ENCODE results near the gene FURIN. TPM values are rescaled to one million over a fixed set of nuclear protein-coding genes. Genes with fewer than 3 reads are reported as not detected.

The FURIN gene
- total RNA-seq, 1 experiment from 2014 or later = 62.0 TPM

- no peak for DNase-seq (ENCODE audit: low read depth, low spot score)
- H3K36me3 ChIP-seq (ENCODE audit: control insufficient read depth, insufficient read depth, low read length) = 0 out of 2 replicates have a peak, but pooled peaks cover 5% of the 10 kb centered on the region
- H3K27ac ChIP-seq (ENCODE audit: low read length) = no peak overlapping the region
- no TSS peak for BruUV-seq (replicated peaks)
- no peak for ATAC-seq
- intact Hi-C loops (cut with micrococcal nuclease; ENCODE audit: unreplicated experiment) = no loop called here
- in situ Hi-C loops (cut with HindIII; ENCODE audit: low pct_unique_long_range_greater_than_20kb, low sequenced_read_pairs) = no loop called here
- ChIA-PET POLR2A (no interaction called here), CTCF (no interaction called here)
- H3K4me1 ChIP-seq (ENCODE audit: control insufficient read depth, insufficient read depth, low read length) = peaks cover 12% of the 10 kb centered on the region
- H3K27me3 ChIP-seq (ENCODE audit: control insufficient read depth, insufficient read depth, low read length) = no peaks in the 10 kb centered on the region
- H3K4me3 ChIP-seq (ENCODE audit: low read depth in 2 of 2, low read length in 2 of 2) = no peak overlapping the region
- H3K9me3 ChIP-seq (ENCODE audit: control insufficient read depth, insufficient read depth, low read depth, low read length) = no peaks in the 10 kb centered on the region
- TF ChIP-seq POLR2AphosphoS5 (IDR thresholded peaks at IDR 0.05; ENCODE audit: low read depth, low read length) (no peak), SIN3A (IDR thresholded peaks at IDR 0.05; ENCODE audit: borderline replicate concordance, insufficient read depth, low read depth, low read length) (no peak), REST (IDR thresholded peaks at IDR 0.05; ENCODE audit: insufficient read depth in 1 of 2, low read depth in 2 of 2, low read length in 1 of 2) (no peak), TCF7L2 (IDR thresholded peaks at IDR 0.05; ENCODE audit: low read depth, low read length) (no peak)
- TF ChIP-seq, protein P1, sequence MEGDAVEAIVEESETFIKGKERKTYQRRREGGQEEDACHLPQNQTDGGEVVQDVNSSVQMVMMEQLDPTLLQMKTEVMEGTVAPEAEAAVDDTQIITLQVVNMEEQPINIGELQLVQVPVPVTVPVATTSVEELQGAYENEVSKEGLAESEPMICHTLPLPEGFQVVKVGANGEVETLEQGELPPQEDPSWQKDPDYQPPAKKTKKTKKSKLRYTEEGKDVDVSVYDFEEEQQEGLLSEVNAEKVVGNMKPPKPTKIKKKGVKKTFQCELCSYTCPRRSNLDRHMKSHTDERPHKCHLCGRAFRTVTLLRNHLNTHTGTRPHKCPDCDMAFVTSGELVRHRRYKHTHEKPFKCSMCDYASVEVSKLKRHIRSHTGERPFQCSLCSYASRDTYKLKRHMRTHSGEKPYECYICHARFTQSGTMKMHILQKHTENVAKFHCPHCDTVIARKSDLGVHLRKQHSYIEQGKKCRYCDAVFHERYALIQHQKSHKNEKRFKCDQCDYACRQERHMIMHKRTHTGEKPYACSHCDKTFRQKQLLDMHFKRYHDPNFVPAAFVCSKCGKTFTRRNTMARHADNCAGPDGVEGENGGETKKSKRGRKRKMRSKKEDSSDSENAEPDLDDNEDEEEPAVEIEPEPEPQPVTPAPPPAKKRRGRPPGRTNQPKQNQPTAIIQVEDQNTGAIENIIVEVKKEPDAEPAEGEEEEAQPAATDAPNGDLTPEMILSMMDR (IDR thresholded peaks at IDR 0.05) = no peak
Observed at GRCh38 chr15:90906181-90906849, 37.9 kb downstream of the FURIN start.

DNA sequence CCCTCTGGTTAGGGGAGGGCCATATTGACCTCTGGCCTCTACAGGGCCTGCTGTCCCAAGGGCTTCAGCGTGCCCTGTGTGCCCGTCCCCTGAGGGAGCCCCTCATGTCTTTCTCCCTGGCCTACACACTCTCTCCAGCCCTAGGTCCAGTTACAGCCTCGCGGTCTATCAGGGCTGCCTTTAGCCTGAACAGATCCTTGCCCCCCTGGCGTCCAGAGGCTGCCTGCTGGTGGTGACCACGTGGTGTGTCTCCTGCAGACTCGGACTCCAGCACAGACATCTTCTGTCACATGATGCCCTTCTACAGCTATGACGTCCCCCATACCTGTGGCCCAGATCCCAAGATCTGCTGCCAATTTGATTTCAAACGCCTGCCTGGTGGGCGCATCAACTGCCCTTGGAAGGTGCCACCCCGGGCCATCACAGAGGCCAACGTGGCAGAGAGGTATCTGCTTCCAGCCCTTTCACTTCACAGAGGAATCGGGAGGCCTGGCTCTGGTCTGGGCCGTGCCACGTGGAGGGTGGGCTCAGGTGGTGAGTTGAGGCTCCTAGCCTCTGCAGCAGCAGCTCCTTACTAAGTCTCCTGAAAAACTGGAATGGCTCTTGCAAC is 38.8 kb downstream of the FURIN start:
- H3K4me3 ChIP-seq (ENCODE audit: low read depth in 2 of 2, low read length in 2 of 2) = no peak overlapping the region
- in situ Hi-C loops (cut with HindIII; ENCODE audit: low pct_unique_long_range_greater_than_20kb, low sequenced_read_pairs) = no loop called here
- H3K27ac ChIP-seq (ENCODE audit: low read length) = no peak overlapping the region
- no peak for TF ChIP-seq POLR2AphosphoS5 (IDR thresholded peaks at IDR 0.05; ENCODE audit: low read depth, low read length)
- no peak for TF ChIP-seq REST (IDR thresholded peaks at IDR 0.05; ENCODE audit: insufficient read depth in 1 of 2, low read depth in 2 of 2, low read length in 1 of 2)
- TF ChIP-seq SIN3A (IDR thresholded peaks at IDR 0.05; ENCODE audit: borderline replicate concordance, insufficient read depth, low read depth, low read length) = no peak
- TF ChIP-seq, protein P1 (IDR thresholded peaks at IDR 0.05) = no peak
- no peak for TF ChIP-seq TCF7L2 (IDR thresholded peaks at IDR 0.05; ENCODE audit: low read depth, low read length)
- peaks cover 6% of the 10 kb centered on the region for H3K4me1 ChIP-seq (ENCODE audit: control insufficient read depth, insufficient read depth, low read length)
- ATAC-seq (no peak), DNase-seq (ENCODE audit: low read depth, low spot score) (no peak)
- no peaks in the 10 kb centered on the region for H3K9me3 ChIP-seq (ENCODE audit: control insufficient read depth, insufficient read depth, low read depth, low read length)
- POLR2A ChIA-PET = no interaction called here
- H3K36me3 ChIP-seq (ENCODE audit: control insufficient read depth, insufficient read depth, low read length) = peaks cover 10% of the 10 kb centered on the region; the same call in 1 of the 2 replicates
- CTCF ChIA-PET = no interaction called here
- intact Hi-C loops (cut with micrococcal nuclease; ENCODE audit: unreplicated experiment) = no loop called here
- H3K27me3 ChIP-seq (ENCODE audit: control insufficient read depth, insufficient read depth, low read length) = no peaks in the 10 kb centered on the region
- no TSS peak for BruUV-seq (replicated peaks)
